ENCODE measurements around the gene FOXO3.

Gene FOXO3

GRCh38 chr6:108698593-108699289 lies 138.0 kb downstream of the FOXO3 start:
- no peaks in the 10 kb centered on the region for H3K36me3 ChIP-seq (replicated peaks; ENCODE audit: low read depth, low read length)
- H3K4me1 ChIP-seq (ENCODE audit: low read length), result no peaks in the 10 kb centered on the region
- no peak overlapping the region for H2AFZ ChIP-seq (ENCODE audit: low read depth, low read length)
- no peaks in the 10 kb centered on the region for H4K20me1 ChIP-seq (ENCODE audit: insufficient read depth, low read length)
- no peaks in the 10 kb centered on the region for H3K79me2 ChIP-seq (ENCODE audit: low read length)
- no peaks in the 10 kb centered on the region; the same call in 1 of the 2 replicates for H3K27me3 ChIP-seq (ENCODE audit: low read depth, low read length)
- no peaks in the 10 kb centered on the region for H3K9me3 ChIP-seq (ENCODE audit: insufficient read depth, low read length)
- H3K4me2 ChIP-seq (ENCODE audit: low read length), result no peak overlapping the region
- H3K27ac ChIP-seq (ENCODE audit: low read length), result no peak overlapping the region
- no peak for TF ChIP-seq EZH2phosphoT487 (IDR thresholded peaks at IDR 0.05; ENCODE audit: low read depth)
- TF ChIP-seq, protein P1, sequence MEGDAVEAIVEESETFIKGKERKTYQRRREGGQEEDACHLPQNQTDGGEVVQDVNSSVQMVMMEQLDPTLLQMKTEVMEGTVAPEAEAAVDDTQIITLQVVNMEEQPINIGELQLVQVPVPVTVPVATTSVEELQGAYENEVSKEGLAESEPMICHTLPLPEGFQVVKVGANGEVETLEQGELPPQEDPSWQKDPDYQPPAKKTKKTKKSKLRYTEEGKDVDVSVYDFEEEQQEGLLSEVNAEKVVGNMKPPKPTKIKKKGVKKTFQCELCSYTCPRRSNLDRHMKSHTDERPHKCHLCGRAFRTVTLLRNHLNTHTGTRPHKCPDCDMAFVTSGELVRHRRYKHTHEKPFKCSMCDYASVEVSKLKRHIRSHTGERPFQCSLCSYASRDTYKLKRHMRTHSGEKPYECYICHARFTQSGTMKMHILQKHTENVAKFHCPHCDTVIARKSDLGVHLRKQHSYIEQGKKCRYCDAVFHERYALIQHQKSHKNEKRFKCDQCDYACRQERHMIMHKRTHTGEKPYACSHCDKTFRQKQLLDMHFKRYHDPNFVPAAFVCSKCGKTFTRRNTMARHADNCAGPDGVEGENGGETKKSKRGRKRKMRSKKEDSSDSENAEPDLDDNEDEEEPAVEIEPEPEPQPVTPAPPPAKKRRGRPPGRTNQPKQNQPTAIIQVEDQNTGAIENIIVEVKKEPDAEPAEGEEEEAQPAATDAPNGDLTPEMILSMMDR (IDR thresholded peaks at IDR 0.05; ENCODE audit: low read depth, low read length), result no peak
- H3K9ac ChIP-seq (ENCODE audit: low read length), result no peak overlapping the region
- H3K4me3 ChIP-seq (ENCODE audit: low read length), result no peak overlapping the region

DNA sequence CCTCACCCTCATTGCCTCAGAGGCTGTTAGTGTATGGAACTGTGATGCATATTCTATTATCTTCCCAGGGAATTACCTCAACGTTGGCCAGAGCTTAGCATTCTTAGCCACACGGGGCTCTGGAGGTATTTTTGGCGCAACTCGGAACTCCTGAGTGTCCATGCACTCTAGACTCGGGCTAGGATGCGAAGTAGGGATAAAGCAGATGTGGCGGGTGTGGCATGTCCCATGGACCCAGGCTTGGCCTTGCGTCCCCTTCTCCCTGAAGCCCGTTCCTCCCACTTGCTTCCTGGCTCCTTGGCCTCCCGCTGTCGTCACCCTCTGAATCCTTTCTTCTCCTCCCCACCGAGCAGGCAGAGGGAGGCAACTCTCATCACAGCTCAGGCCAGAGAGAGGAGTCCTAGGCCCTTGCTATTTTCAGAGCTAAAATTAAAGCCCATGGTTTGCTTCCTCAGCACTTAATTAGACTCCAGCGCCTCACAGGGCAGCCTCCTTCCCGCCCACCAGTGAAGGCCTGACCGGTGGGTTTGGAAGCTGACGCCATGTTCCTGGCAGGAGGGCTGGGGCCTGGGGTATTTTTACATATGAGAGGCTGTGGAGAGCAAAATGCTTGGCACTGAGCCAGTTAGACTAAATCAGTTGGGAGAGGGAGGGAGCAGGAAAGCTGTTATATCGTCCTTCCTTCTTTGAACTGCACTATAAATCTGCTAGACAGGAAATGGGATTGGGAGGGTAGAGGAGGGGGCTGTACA lies 138.7 kb downstream of the FOXO3 start:
- Histone ChIP-seq H3K36me3 (replicated peaks; ENCODE audit: low read depth, low read length) (no peaks in the 10 kb centered on the region), H3K4me1 (ENCODE audit: low read length) (no peaks in the 10 kb centered on the region), H3K9me3 (ENCODE audit: insufficient read depth, low read length) (no peaks in the 10 kb centered on the region), H3K27me3 (ENCODE audit: low read depth, low read length) (no peaks in the 10 kb centered on the region; the same call in 1 of the 2 replicates), H4K20me1 (ENCODE audit: insufficient read depth, low read length) (no peaks in the 10 kb centered on the region), H3K27ac (ENCODE audit: low read length) (no peak overlapping the region), H3K4me3 (ENCODE audit: low read length) (no peak overlapping the region), H3K4me2 (ENCODE audit: low read length) (no peak overlapping the region), H3K79me2 (ENCODE audit: low read length) (no peaks in the 10 kb centered on the region), H3K9ac (ENCODE audit: low read length) (no peak overlapping the region), H2AFZ (ENCODE audit: low read depth, low read length) (no peak overlapping the region)
- TF ChIP-seq, protein P1 (IDR thresholded peaks at IDR 0.05; ENCODE audit: low read depth, low read length), result no peak
- TF ChIP-seq EZH2phosphoT487 (IDR thresholded peaks at IDR 0.05; ENCODE audit: low read depth), result no peak

DNA sequence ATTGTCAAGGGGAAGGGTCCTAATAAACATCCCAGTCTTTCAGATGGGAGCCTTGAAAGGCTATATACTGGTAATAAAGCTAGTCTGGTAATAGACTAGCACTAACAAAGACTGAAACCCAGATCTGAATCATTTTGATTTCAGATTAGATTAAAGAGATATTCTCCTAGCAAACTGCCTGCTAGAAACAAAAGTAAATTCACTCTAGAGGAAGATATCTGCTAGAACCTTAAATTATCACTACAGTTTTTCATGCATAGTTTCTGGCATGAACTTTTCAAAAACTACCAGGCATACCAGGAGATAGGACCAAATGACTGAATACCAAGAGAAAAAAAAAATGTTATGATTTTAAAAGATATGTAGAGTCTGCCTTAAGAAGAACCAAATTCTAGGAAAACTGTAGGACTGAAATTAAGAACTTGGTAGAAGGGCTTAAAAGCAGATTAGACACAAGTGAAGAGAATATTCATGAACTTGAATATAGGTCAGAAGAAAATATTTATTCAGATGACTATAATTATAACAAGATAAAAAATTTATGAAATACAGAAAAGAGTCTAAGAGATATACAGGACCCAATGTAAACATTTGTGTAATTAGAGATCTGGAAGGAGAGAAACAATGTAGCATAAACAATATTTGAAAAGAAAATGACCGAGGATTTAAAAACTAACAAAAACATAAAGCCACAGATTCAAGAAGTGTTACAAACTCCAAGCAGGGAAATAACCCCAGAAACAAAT lies 141.6 kb downstream of the FOXO3 start:
- Histone ChIP-seq H3K36me3 (replicated peaks; ENCODE audit: low read depth, low read length) (no peaks in the 10 kb centered on the region), H2AFZ (ENCODE audit: low read depth, low read length) (no peak overlapping the region), H3K79me2 (ENCODE audit: low read length) (no peaks in the 10 kb centered on the region), H4K20me1 (ENCODE audit: insufficient read depth, low read length) (no peaks in the 10 kb centered on the region), H3K4me2 (ENCODE audit: low read length) (no peak overlapping the region), H3K9me3 (ENCODE audit: insufficient read depth, low read length) (no peaks in the 10 kb centered on the region), H3K4me3 (ENCODE audit: low read length) (no peak overlapping the region), H3K9ac (ENCODE audit: low read length) (no peak overlapping the region), H3K27me3 (ENCODE audit: low read depth, low read length) (no peaks in the 10 kb centered on the region; the same call in 1 of the 2 replicates), H3K4me1 (ENCODE audit: low read length) (no peaks in the 10 kb centered on the region), H3K27ac (ENCODE audit: low read length) (no peak overlapping the region)
- TF ChIP-seq EZH2phosphoT487 (IDR thresholded peaks at IDR 0.05; ENCODE audit: low read depth), result no peak
- TF ChIP-seq, protein P1 (IDR thresholded peaks at IDR 0.05; ENCODE audit: low read depth, low read length), result no peak

DNA sequence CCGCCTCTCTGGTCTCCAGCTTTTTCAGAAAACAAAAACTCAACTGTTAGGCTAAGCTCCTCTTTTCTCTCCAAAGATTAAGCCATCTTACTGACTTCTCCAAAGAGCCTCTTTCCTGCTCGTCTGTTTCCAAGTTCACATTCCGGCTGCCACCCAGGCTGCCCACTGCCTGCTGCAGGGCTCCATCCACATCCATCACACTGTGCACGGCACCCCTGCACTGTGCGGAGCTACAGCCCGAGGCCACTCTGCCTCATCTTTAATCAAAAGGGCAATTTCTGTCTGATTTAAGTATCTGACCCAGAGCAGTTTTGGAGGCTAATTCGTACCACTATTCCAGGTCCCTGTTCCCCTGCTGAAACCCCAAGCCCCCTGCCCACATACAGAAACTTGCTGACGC lies 145.9 kb downstream of the FOXO3 start:
- Histone ChIP-seq H3K9me3 (ENCODE audit: insufficient read depth, low read length) (no peaks in the 10 kb centered on the region), H3K27me3 (ENCODE audit: low read depth, low read length) (no peaks in the 10 kb centered on the region; the same call in none of the 2 replicates), H3K4me3 (ENCODE audit: low read length) (no peak overlapping the region), H2AFZ (ENCODE audit: low read depth, low read length) (no peak overlapping the region), H4K20me1 (ENCODE audit: insufficient read depth, low read length) (no peaks in the 10 kb centered on the region), H3K4me1 (ENCODE audit: low read length) (no peaks in the 10 kb centered on the region), H3K4me2 (ENCODE audit: low read length) (no peak overlapping the region), H3K36me3 (replicated peaks; ENCODE audit: low read depth, low read length) (no peaks in the 10 kb centered on the region), H3K9ac (ENCODE audit: low read length) (no peak overlapping the region), H3K27ac (ENCODE audit: low read length) (no peak overlapping the region), H3K79me2 (ENCODE audit: low read length) (no peaks in the 10 kb centered on the region)
- no peak for TF ChIP-seq EZH2phosphoT487 (IDR thresholded peaks at IDR 0.05; ENCODE audit: low read depth)
- TF ChIP-seq, protein P1 (IDR thresholded peaks at IDR 0.05; ENCODE audit: low read depth, low read length), result no peak

Data from OCI-LY3 (cell line).